Endothelial cell of umbilical vein (primary cell): ENCODE data around the gene TOR1A.

Experiments used
- EZH2 ChIP-seq: IDR thresholded peaks from 2 replicates; pipeline ENCODE4 v1.6.1; 2012; ENCODE audit warnings: borderline replicate concordance, low read depth, mild to moderate bottlenecking, moderate library complexity, low read length, inconsistent platforms; ENCODE audit not compliant: severe bottlenecking
- GATA2 ChIP-seq: IDR thresholded peaks from 2 replicates; pipeline ENCODE4 v1.7.0; 2011; ENCODE audit warnings: low read depth, mild to moderate bottlenecking, moderate library complexity, mixed read lengths, low read length; ENCODE audit not compliant: insufficient read length, insufficient read depth
- JUN ChIP-seq: IDR thresholded peaks from 2 replicates; pipeline ENCODE4 v1.6.1; 2011; ENCODE audit warnings: borderline replicate concordance, low read depth; ENCODE audit not compliant: insufficient read length, insufficient read depth
- MYC ChIP-seq: IDR thresholded peaks from one replicate; pipeline ENCODE4 v1.6.1; 2011; ENCODE audit warnings: mild to moderate bottlenecking, low read depth, low read length
- POLR2A ChIP-seq: IDR thresholded peaks from 2 replicates; pipeline ENCODE4 v1.6.1; 2012; ENCODE audit warnings: low read depth, mild to moderate bottlenecking, control low read depth, low read length
- POLR2AphosphoS5 ChIP-seq: IDR thresholded peaks from 2 replicates; pipeline ENCODE4 v1.6.1; 2012; ENCODE audit warnings: low read depth, mild to moderate bottlenecking, control low read depth, low read length, moderate library complexity; ENCODE audit not compliant: insufficient read depth
- TF ChIP-seq, protein P1 (sequence below), 2 donors: IDR thresholded peaks; 1 replicate in 1 of 2; 2 replicates in 1 of 2; pipeline ENCODE4 v1.5.1; 2011; ENCODE audit warnings: low read length in 2 of 2, mild to moderate bottlenecking in 2 of 2, moderate library complexity in 2 of 2, control low read depth in 1 of 2, inconsistent platforms in 1 of 2, low read depth in 1 of 2; ENCODE audit not compliant: insufficient read depth in 1 of 2; ENCODE audit errors: extremely low read depth in 1 of 2

DNA sequence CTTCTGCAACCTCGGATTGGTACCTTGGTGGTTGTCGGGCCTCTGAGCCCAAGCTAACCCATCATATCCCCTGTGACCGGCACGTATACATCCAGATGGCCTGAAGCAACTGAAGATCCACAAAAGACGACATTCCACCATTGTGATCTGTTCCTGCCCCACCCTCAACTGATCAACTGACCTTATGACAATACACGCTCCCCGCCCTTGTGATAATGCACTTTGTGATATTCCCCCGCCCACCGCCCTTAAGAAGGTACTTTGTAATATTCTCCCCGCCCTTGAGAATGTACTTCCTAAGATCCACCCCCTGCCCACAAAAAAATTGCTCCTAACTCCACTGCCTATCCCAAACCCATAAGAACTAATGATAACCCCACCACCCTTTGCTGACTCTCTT is 37.5 kb downstream of the TOR1A start:
- TF ChIP-seq, protein P1, sequence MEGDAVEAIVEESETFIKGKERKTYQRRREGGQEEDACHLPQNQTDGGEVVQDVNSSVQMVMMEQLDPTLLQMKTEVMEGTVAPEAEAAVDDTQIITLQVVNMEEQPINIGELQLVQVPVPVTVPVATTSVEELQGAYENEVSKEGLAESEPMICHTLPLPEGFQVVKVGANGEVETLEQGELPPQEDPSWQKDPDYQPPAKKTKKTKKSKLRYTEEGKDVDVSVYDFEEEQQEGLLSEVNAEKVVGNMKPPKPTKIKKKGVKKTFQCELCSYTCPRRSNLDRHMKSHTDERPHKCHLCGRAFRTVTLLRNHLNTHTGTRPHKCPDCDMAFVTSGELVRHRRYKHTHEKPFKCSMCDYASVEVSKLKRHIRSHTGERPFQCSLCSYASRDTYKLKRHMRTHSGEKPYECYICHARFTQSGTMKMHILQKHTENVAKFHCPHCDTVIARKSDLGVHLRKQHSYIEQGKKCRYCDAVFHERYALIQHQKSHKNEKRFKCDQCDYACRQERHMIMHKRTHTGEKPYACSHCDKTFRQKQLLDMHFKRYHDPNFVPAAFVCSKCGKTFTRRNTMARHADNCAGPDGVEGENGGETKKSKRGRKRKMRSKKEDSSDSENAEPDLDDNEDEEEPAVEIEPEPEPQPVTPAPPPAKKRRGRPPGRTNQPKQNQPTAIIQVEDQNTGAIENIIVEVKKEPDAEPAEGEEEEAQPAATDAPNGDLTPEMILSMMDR (IDR thresholded peaks at IDR 0.05; ENCODE audit: extremely low read depth in 1 of 2, insufficient read depth in 1 of 2, low read depth in 1 of 2, low read length in 2 of 2): no peak
- TF ChIP-seq POLR2A (no peak), EZH2 (no peak), GATA2 (no peak), MYC (no peak), POLR2AphosphoS5 (no peak), JUN (no peak)
